K562 (cell line): ENCODE results near the gene ERN1. TPM values are rescaled to one million over a fixed set of nuclear protein-coding genes. Genes with fewer than 3 reads are reported as not detected.

Source experiments
- CBX8 ChIP-seq: fragments of 200-600 bp; sonication (generic); IDR thresholded peaks from 2 replicates; pipeline ENCODE4 v1.6.1; 2012; ENCODE audit warnings: borderline replicate concordance, mixed run types, low read depth, mild to moderate bottlenecking, moderate library complexity, mixed read lengths, low read length, control low read depth, inconsistent platforms; ENCODE audit not compliant: poor library complexity, severe bottlenecking; ENCODE audit errors: extremely low read depth
- ETV1 ChIP-seq: fragments of 450-650 bp; conservative IDR thresholded peaks from 2 replicates; pipeline ENCODE4 v1.6.1; 2016; ENCODE audit warnings: missing genetic modification characterization, control low read depth, low read depth, missing compliant biosample characterization
- HDAC3 ChIP-seq: fragments of 450-650 bp; IDR thresholded peaks from 2 replicates; pipeline ENCODE4 v1.6.1; 2018; ENCODE audit warnings: borderline replicate concordance, mild to moderate bottlenecking, moderate library complexity; ENCODE audit not compliant: partially characterized antibody
- KHSRP ChIP-seq: fragments of 450-650 bp; IDR thresholded peaks from 2 replicates; pipeline ENCODE4 v1.6.1; 2017
- MTA2 ChIP-seq: fragments of 450-650 bp; IDR thresholded peaks from 2 replicates; pipeline ENCODE4 v1.6.1; 2016; ENCODE audit warnings: low read depth
- NCOR1 ChIP-seq: fragments of 450-650 bp; IDR thresholded peaks from 2 replicates; pipeline ENCODE4 v1.6.1; 2016; ENCODE audit warnings: mild to moderate bottlenecking, moderate library complexity
- NRF1 ChIP-seq, 2 experiments: fragments of 450-650 bp; IDR thresholded peaks in 1 of 2; conservative IDR thresholded peaks in 1 of 2; 2 replicates each; pipeline ENCODE4 v1.6.1; 2014; ENCODE audit warnings: mild to moderate bottlenecking in 2 of 2
- RFX1 ChIP-seq: fragments of 450-650 bp; IDR thresholded peaks from 2 replicates; pipeline ENCODE4 v1.6.1; 2016; ENCODE audit warnings: mild to moderate bottlenecking, moderate library complexity
- SMAD3 ChIP-seq: fragments of 450-650 bp; formaldehyde crosslinking; conservative IDR thresholded peaks from 2 replicates; pipeline ENCODE4 v1.4.0; 2020; ENCODE audit warnings: mild to moderate bottlenecking
- SP1 ChIP-seq: sonication (generic); formaldehyde crosslinking; IDR thresholded peaks from 2 replicates; pipeline ENCODE4 v1.8.1; 2022; ENCODE audit warnings: mild to moderate bottlenecking, missing genetic modification reagents
- TAL1 ChIP-seq: fragments of 450-650 bp; IDR thresholded peaks from 2 replicates; pipeline ENCODE4 v1.6.1; 2016; ENCODE audit warnings: mild to moderate bottlenecking
- TSC22D4 ChIP-seq: fragments of 450-650 bp; IDR thresholded peaks from 2 replicates; pipeline ENCODE4 v1.6.1; 2016; ENCODE audit warnings: missing genetic modification characterization, missing biosample characterization, control low read depth
- ZFP36 ChIP-seq: fragments of 150-350 bp; IDR thresholded peaks from 2 replicates; pipeline ENCODE4 v1.6.1; 2018; ENCODE audit warnings: low read length, low read depth; ENCODE audit not compliant: partially characterized antibody
- ZNF146 ChIP-seq: IDR thresholded peaks from one replicate; pipeline ENCODE4 v1.6.1; 2018; ENCODE audit warnings: missing compliant biosample characterization; ENCODE audit not compliant: unreplicated experiment
- polyA plus RNA-seq, 8 experiments: library from polyadenylated mRNA; depleted of rRNA in 4 of 8; stranded (reverse) in 5 of 8; unstranded in 3 of 8; fragments of >200 nt; fragmentation: Nextera tagmentation in 2 of 8; fragmentation: Illumina TruSeq in 1 of 8; extraction: Ambion mirVana in 2 of 8; extraction: Trizol in 1 of 8; gene quantifications; 2 replicates each; pipeline versions ENCODE4 v1.2.1 to v1.2.3, GENCODE V29; 2011 to 2014; ENCODE audit warnings: inconsistent platforms in 1 of 8, missing spikeins in 1 of 8
- total RNA-seq, 7 experiments: library from RNA; depleted of rRNA in 6 of 7; stranded (reverse); fragments of >200 nt in 6 of 7; fragmentation: Illumina TruSeq in 2 of 7; extraction: Trizol in 2 of 7; gene quantifications; 2 replicates each; pipeline versions ENCODE4 v1.2.1 to v1.2.3, GENCODE V29; 2011 to 2021; ENCODE audit warnings: low replicate concordance in 1 of 7
- TF ChIP-seq, protein P1 (sequence below): fragments of 150-350 bp; IDR thresholded peaks from 2 replicates; pipeline ENCODE4 v1.6.1; 2014; ENCODE audit warnings: low read depth, mild to moderate bottlenecking, low read length, borderline replicate concordance
- TF ChIP-seq, protein P2 (sequence below), 2 experiments: IDR thresholded peaks in 1 of 2; conservative IDR thresholded peaks in 1 of 2; 2 replicates each; pipeline ENCODE4 v1.6.1; 2016; ENCODE audit warnings: low read depth in 2 of 2, mild to moderate bottlenecking in 1 of 2, missing compliant biosample characterization in 1 of 2, missing genetic modification characterization in 1 of 2, moderate library complexity in 1 of 2
- TF ChIP-seq, protein P3 (sequence below), 2 experiments: fragments of 450-650 bp in 1 of 2; sonication (generic) in 1 of 2; formaldehyde crosslinking; conservative IDR thresholded peaks; 2 replicates each; pipeline versions ENCODE4 v1.4.0 to v1.8.1; 2020 to 2022; ENCODE audit warnings: mild to moderate bottlenecking in 1 of 2, missing genetic modification reagents in 1 of 2
- TF ChIP-seq, protein P4 (sequence below): fragments of 450-650 bp; IDR thresholded peaks from 2 replicates; pipeline ENCODE4 v1.6.1; 2016; ENCODE audit warnings: borderline replicate concordance

ERN1 gene
- total and polyA plus RNA-seq, 9 of the 15 experiments (the other 6 are each of a cell fraction or from before 2014, with no cell fraction given), result 2.1 to 22.5 (median 7.3) TPM

DNA sequence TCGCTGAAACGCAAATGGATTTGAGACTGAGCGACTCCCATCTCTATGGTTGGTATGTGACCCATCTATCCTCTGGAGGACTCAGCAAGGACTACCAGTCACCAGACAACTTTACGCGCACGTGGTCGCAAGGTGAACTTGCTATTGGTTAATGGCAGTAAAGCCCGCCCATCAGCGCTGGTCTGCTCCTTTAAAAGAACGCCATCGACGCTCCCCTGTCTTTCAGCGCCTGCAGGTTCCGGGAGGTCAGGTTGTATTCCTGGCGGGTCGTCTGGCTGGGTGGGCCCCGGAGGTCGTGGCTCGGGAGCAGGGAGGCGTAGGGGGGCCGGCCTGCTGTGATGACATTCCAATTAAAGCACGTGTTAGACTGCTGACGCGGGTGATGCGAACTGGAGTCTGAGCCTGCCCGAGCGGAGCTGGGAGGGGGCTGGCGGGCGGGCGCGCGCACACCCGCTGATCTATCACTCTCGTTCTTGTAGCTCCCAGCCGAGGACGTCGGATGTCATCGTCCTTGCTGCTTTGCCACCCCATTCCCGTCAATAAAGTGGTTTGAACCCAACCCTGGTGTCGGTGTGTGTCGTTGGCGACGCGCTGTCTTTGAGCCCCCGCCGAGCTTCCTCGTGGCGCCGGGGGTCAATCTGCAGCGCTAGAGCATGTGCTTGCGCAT, 15.9 kb upstream of the ERN1 start (continued):
- TF ChIP-seq, protein P1, sequence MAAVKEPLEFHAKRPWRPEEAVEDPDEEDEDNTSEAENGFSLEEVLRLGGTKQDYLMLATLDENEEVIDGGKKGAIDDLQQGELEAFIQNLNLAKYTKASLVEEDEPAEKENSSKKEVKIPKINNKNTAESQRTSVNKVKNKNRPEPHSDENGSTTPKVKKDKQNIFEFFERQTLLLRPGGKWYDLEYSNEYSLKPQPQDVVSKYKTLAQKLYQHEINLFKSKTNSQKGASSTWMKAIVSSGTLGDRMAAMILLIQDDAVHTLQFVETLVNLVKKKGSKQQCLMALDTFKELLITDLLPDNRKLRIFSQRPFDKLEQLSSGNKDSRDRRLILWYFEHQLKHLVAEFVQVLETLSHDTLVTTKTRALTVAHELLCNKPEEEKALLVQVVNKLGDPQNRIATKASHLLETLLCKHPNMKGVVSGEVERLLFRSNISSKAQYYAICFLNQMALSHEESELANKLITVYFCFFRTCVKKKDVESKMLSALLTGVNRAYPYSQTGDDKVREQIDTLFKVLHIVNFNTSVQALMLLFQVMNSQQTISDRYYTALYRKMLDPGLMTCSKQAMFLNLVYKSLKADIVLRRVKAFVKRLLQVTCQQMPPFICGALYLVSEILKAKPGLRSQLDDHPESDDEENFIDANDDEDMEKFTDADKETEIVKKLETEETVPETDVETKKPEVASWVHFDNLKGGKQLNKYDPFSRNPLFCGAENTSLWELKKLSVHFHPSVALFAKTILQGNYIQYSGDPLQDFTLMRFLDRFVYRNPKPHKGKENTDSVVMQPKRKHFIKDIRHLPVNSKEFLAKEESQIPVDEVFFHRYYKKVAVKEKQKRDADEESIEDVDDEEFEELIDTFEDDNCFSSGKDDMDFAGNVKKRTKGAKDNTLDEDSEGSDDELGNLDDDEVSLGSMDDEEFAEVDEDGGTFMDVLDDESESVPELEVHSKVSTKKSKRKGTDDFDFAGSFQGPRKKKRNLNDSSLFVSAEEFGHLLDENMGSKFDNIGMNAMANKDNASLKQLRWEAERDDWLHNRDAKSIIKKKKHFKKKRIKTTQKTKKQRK, result no peak
- TF ChIP-seq, protein P2, sequence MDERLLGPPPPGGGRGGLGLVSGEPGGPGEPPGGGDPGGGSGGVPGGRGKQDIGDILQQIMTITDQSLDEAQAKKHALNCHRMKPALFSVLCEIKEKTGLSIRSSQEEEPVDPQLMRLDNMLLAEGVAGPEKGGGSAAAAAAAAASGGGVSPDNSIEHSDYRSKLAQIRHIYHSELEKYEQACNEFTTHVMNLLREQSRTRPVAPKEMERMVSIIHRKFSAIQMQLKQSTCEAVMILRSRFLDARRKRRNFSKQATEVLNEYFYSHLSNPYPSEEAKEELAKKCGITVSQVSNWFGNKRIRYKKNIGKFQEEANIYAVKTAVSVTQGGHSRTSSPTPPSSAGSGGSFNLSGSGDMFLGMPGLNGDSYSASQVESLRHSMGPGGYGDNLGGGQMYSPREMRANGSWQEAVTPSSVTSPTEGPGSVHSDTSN (CRISPR knock-in tag; IDR thresholded peaks at IDR 0.05; ENCODE audit: low read depth), result 0 out of 2 replicates have a peak, but pooled peaks have one; percentile 19
- TF ChIP-seq, protein P2 (tag; conservative IDR thresholded peaks at IDR 0.05; ENCODE audit: low read depth), result peak; percentile 78
- TF ChIP-seq, protein P3, sequence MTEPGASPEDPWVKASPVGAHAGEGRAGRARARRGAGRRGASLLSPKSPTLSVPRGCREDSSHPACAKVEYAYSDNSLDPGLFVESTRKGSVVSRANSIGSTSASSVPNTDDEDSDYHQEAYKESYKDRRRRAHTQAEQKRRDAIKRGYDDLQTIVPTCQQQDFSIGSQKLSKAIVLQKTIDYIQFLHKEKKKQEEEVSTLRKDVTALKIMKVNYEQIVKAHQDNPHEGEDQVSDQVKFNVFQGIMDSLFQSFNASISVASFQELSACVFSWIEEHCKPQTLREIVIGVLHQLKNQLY (CRISPR knock-in tag; conservative IDR thresholded peaks at IDR 0.05), result 0 out of 4 replicates have a peak, but pooled peaks of 1 of the 2 experiments have one; percentile 43
- TF ChIP-seq, protein P4, sequence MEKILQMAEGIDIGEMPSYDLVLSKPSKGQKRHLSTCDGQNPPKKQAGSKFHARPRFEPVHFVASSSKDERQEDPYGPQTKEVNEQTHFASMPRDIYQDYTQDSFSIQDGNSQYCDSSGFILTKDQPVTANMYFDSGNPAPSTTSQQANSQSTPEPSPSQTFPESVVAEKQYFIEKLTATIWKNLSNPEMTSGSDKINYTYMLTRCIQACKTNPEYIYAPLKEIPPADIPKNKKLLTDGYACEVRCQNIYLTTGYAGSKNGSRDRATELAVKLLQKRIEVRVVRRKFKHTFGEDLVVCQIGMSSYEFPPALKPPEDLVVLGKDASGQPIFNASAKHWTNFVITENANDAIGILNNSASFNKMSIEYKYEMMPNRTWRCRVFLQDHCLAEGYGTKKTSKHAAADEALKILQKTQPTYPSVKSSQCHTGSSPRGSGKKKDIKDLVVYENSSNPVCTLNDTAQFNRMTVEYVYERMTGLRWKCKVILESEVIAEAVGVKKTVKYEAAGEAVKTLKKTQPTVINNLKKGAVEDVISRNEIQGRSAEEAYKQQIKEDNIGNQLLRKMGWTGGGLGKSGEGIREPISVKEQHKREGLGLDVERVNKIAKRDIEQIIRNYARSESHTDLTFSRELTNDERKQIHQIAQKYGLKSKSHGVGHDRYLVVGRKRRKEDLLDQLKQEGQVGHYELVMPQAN, result peak; percentile 89
- TF ChIP-seq HDAC3 (peak; percentile 26), TSC22D4 (tag) (no peak), TAL1 (no peak), NRF1 (conservative IDR thresholded peaks at IDR 0.05 in 1 of 2, IDR thresholded peaks at IDR 0.05 in 1 of 2) (peak; percentile 79 to 80), ETV1 (tag) (no peak; the same call in 1 of the 2 replicates), ZFP36 (no peak), RFX1 (no peak), SMAD3 (peak; percentile 49; the same call in 1 of the 2 replicates), ZNF146 (CRISPR knock-in tag) (no peak), SP1 (CRISPR knock-in tag) (peak; percentile 78), NCOR1 (peak; percentile 64), CBX8 (no peak), MTA2 (no peak), KHSRP (no peak)
